AG09319 (cell line): Measurements from ENCODE around the gene HES2.

Source experiments
- DNase-seq: peaks from one replicate; pipeline ENCODE4 v3.0.0-alpha.2; 2010; ENCODE audit warnings: low read depth; ENCODE audit errors: extremely low read depth
- TF ChIP-seq, protein P1 (sequence below): IDR thresholded peaks from 2 replicates; pipeline ENCODE4 v1.5.1; 2011; ENCODE audit warnings: low read depth, mild to moderate bottlenecking, inconsistent platforms, low read length, moderate library complexity

Gene HES2

DNA sequence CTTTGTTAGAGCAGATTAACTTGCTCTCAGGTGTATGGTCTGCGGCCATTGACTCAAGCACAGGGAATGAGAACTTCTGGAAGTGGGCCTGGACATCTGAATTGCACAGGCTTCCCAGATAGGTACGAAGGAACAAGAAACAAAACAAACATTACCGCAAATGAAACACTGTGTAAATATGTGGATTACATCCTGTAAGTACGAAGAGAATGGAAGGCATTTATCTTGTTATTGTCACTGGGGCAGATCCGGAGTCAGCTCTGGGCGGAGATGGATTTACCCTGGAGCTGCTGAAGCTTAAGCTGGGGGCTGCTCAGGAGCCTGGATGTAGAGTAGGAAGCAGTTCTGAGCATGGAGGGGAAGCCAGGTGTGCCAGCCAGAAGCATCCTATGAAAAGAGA lies 6.8 kb downstream of the HES2 start:
- DNase-seq: no peak
- TF ChIP-seq, protein P1, sequence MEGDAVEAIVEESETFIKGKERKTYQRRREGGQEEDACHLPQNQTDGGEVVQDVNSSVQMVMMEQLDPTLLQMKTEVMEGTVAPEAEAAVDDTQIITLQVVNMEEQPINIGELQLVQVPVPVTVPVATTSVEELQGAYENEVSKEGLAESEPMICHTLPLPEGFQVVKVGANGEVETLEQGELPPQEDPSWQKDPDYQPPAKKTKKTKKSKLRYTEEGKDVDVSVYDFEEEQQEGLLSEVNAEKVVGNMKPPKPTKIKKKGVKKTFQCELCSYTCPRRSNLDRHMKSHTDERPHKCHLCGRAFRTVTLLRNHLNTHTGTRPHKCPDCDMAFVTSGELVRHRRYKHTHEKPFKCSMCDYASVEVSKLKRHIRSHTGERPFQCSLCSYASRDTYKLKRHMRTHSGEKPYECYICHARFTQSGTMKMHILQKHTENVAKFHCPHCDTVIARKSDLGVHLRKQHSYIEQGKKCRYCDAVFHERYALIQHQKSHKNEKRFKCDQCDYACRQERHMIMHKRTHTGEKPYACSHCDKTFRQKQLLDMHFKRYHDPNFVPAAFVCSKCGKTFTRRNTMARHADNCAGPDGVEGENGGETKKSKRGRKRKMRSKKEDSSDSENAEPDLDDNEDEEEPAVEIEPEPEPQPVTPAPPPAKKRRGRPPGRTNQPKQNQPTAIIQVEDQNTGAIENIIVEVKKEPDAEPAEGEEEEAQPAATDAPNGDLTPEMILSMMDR: no peak

DNA sequence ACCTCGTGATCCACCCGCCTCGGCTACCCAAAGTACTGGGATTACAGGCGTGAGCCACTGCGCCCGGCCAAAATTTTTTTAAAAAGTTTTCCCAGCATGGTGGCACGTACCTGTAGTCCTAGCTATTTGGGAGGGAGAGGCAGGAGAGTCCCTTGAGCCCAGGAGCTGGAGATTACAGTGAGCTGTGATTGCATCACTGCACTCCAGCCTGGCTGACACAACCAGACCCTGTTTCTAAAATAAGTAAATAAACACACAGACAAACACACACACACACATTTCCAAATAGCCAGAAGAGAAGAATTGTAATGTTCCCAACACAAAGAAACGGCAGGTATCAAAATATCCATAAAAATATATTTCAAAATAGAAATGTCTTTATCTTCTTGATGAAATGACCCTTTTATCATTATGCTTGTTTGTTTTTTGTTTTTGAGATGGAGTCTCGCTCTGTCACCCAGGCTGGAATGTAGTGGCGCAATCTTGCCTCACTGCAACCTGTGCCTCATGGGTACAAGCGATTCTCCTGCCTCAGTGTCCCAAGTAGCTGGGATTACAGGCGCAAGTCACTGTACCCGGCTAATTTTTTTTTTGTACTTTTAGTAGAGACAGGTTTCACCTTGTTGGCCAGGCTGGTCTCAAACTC lies 9.3 kb downstream of the HES2 start:
- DNase-seq: no peak
- TF ChIP-seq, protein P1: no peak

DNA sequence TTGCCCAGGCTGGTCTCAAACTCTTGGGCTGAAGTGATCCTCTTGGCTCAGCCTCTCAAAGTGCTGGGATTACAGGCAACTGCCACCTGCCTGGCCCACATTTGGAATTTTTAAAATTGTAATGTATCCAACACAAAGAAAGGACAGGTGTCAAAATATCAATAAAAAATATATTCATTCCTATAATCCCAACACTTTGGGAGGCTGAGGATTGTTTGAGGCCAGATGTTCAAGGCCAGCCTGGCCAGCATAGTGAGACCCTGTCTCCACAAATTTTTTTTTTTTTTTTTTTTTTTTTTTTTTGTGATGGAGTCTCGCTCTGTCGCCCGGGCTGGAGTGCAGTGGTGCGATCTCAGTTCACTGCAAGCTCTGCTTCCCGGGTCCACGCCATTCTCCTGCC lies 10.0 kb downstream of the HES2 start:
- TF ChIP-seq, protein P1: no peak
- no peak for DNase-seq

DNA sequence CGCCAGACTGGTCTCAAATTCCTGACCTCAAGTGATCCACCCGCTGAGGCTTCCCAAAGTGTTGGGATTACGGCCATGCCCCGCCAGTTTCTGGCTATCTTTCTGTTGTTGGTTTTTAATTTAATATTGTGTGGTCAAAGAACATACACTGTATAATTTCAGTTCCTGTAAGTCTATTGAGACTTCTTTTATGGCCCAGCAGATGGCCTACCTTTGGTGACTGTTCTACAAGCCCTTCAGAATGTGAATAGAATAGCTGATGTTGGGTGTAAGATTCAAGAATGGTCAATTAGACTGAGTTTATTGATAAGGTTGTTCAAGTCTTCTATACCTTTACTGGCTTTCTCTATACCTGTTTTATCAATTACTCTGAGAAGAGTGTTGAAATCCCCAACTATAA lies 10.7 kb downstream of the HES2 start:
- TF ChIP-seq, protein P1: no peak
- DNase-seq: no peak

DNA sequence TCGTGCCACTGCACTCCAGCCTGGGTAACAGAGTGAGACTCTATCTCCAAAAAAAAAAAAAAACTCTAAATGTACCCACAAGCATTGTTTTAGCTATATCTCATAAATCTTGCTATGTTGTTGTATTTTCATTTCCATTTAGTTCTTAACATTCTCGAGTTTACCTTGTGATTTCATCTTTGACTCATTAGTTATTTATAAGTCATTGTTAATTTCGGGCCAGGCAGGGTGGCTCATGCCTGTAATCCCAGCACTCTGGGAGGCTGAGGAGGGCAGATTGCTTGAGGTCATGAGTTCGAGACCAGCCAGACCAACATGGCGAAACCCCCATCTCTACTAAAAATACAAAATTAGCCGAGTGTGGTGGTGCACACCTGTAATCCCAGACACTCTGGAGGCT lies 11.7 kb downstream of the HES2 start:
- no peak for DNase-seq
- TF ChIP-seq, protein P1: no peak

DNA sequence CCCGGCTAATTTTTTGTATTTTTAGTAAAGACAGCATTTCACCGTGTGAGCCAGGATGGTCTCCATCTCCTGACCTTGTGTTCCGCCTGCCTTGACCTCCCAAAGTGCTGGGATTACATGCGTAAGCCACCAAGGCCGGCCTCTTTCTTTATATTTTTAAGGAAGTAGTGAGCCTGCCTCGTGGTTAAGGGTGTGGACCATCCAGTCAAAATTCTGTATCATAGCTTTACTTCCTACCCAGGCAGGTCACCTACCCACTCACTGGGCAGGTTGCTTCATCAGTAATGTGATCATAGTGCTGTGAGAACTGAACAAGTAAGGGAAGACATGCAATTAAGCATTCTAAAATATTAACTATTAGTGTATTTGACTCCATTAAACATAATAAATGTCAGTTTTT lies 18.0 kb downstream of the HES2 start:
- TF ChIP-seq, protein P1: no peak
- DNase-seq: no peak

DNA sequence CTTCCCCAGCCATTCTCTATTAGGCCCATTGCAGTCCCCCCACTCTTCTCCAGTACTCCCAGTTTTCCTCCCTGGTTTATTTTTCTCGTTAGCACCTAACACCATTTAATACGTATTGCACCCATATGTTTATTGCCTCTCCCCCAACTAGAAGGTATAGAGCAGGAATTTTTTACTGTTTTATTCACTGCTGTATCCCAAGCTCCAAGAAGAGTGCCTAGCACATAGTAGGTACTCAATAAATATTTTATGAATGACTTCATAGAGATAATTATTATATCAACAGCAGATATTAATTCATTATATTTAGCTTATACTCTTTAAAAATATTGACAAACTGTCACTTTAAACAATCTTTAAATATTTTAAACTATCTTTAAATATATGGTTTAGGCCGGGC lies 20.4 kb downstream of the HES2 start:
- DNase-seq: no peak
- TF ChIP-seq, protein P1: no peak
